K562 (cell line): Measurements from ENCODE around the gene COQ8B. TPM values are rescaled to one million over a fixed set of nuclear protein-coding genes. Genes with fewer than 3 reads are reported as not detected.

Source experiments
- ATAC-seq: fragments of 200-7000 bp; cut with Tn5 transposase; 3 replicates; pipeline ENCODE4 v1.9.1; 2020; ENCODE audit warnings: moderate library complexity
- BruUV-seq: library from RNA; stranded (reverse); fragments of 400-500 nt; replicated peaks from 2 replicates; lab custom pipeline; 2021; lab: Mats Ljungman, UMichigan
- CTCF ChIA-PET: fragments of 300-600 bp; formaldehyde crosslinking; extraction: SDS; loops from one replicate; lab custom pipeline; 2021; ENCODE audit warnings: low intra/inter-chr PET ratio; lab: Yijun Ruan, JAX
- POLR2A ChIA-PET: fragments of 300-600, 350-650 bp; sonication (Branson Sonifier 250); formaldehyde crosslinking; extraction: SDS; loops from one replicate; lab custom pipeline; 2021; ENCODE audit warnings: antibody characterized with exemption, inconsistent platforms; lab: Yijun Ruan, JAX
- DNase-seq, 4 experiments: peaks; one replicate each; pipeline versions ENCODE4 v3.0.0 to v3.0.0-alpha.2; 2011 to 2018; ENCODE audit warnings: low spot score in 3 of 4, mixed read lengths in 3 of 4; ENCODE audit errors: extremely low read depth in 1 of 4
- FAIRE-seq: peaks from 2 replicates; lab custom pipeline; 2011; peaks lifted over from hg19 to GRCh38; lab: Jason Lieb, UNC
- H2AFZ ChIP-seq: 2 replicates; pipeline ENCODE4 v1.6.0; 2011; ENCODE audit warnings: low read depth, low read length, control low read depth, inconsistent platforms
- H3K27ac ChIP-seq: fragments of 200-600 bp; 3 replicates; pipeline ENCODE4 v1.8.0; 2011; ENCODE audit warnings: low read depth, mild to moderate bottlenecking, control low read depth, inconsistent platforms, low read length, moderate library complexity, mixed read lengths; ENCODE audit errors: extremely low read depth
- H3K27me3 ChIP-seq, 2 experiments: fragments of 300-600 bp in 1 of 2; 2 replicates in 1 of 2; 3 replicates in 1 of 2; pipeline versions ENCODE4 v1.6.0 to v1.8.0; 2011; ENCODE audit warnings: inconsistent platforms in 2 of 2, low read length in 2 of 2, mild to moderate bottlenecking in 1 of 2, mixed read lengths in 1 of 2, moderate library complexity in 1 of 2; ENCODE audit not compliant: control insufficient read depth in 2 of 2, insufficient read depth in 2 of 2
- H3K36me3 ChIP-seq: fragments of 300-600 bp; 3 replicates; pipeline ENCODE4 v1.8.0; 2011; ENCODE audit warnings: mild to moderate bottlenecking, low read length, inconsistent platforms; ENCODE audit not compliant: control insufficient read depth, insufficient read depth
- H3K4me1 ChIP-seq, 2 experiments: fragments of 200-600 bp in 1 of 2; replicated peaks in 1 of 2; 2 replicates in 1 of 2; 3 replicates in 1 of 2; pipeline versions ENCODE4 v1.5.1 to v1.8.0; 2011; ENCODE audit warnings: inconsistent platforms in 2 of 2, low read length in 2 of 2, mild to moderate bottlenecking in 1 of 2, mixed read lengths in 1 of 2, moderate library complexity in 1 of 2; ENCODE audit not compliant: control insufficient read depth in 2 of 2, insufficient read depth in 2 of 2
- H3K4me2 ChIP-seq: 2 replicates; pipeline ENCODE4 v1.6.1; 2011; ENCODE audit warnings: low read length, control low read depth, inconsistent platforms, mixed read lengths; ENCODE audit not compliant: insufficient read depth
- H3K4me3 ChIP-seq: fragments of 200-600 bp; sonication (generic), shearing (Covaris generic); 2 replicates; pipeline ENCODE4 v1.5.1; 2016; ENCODE audit warnings: control low read depth, inconsistent platforms
- H3K79me2 ChIP-seq: fragments of 200-600 bp; 3 replicates; pipeline ENCODE4 v1.8.0; 2011; ENCODE audit warnings: low read length, inconsistent platforms; ENCODE audit not compliant: control insufficient read depth, insufficient read depth
- H3K9ac ChIP-seq, 2 experiments: 2 replicates each; pipeline versions ENCODE4 v1.6.0 to v1.6.1; 2011; ENCODE audit warnings: low read depth in 2 of 2, low read length in 2 of 2, control low read depth in 1 of 2, inconsistent platforms in 1 of 2, mild to moderate bottlenecking in 1 of 2, mixed read lengths in 1 of 2; ENCODE audit not compliant: insufficient read depth in 1 of 2
- H3K9me1 ChIP-seq: one replicate; pipeline ENCODE4 v1.6.0; 2011; ENCODE audit warnings: inconsistent platforms, mild to moderate bottlenecking, low read length, moderate library complexity; ENCODE audit not compliant: control insufficient read depth, insufficient read depth
- H3K9me3 ChIP-seq: replicated peaks from 2 replicates; pipeline ENCODE4 v1.5.1; 2011; ENCODE audit warnings: low read depth, low read length, inconsistent platforms; ENCODE audit not compliant: control insufficient read depth, insufficient read depth
- H4K20me1 ChIP-seq: replicated peaks from 2 replicates; pipeline ENCODE4 v1.6.1; 2011; ENCODE audit warnings: low read length, inconsistent platforms, mixed read lengths; ENCODE audit not compliant: control insufficient read depth, insufficient read depth
- BRD9 ChIP-seq: fragments of 450-650 bp; IDR thresholded peaks from 2 replicates; pipeline ENCODE4 v1.6.1; 2018; ENCODE audit warnings: low read depth; ENCODE audit not compliant: partially characterized antibody
- CTCF ChIP-seq, 3 experiments: IDR thresholded peaks in 2 of 3; conservative IDR thresholded peaks in 1 of 3; 2 replicates each; pipeline ENCODE4 v1.5.1; 2011 to 2012; ENCODE audit warnings: low read length in 3 of 3, mild to moderate bottlenecking in 3 of 3, control low read depth in 2 of 3, improper control_type of control experiment in 1 of 3, inconsistent platforms in 1 of 3, low read depth in 1 of 3, mixed read lengths in 1 of 3, moderate library complexity in 1 of 3; ENCODE audit not compliant: insufficient read depth in 2 of 3
- EP300 ChIP-seq: IDR thresholded peaks from 2 replicates; pipeline ENCODE4 v1.6.1; 2012; ENCODE audit warnings: low read length, improper control_type of control experiment
- FOSL1 ChIP-seq: fragments of 200-800 bp; sonication (Bioruptor generic); conservative IDR thresholded peaks from 2 replicates; pipeline ENCODE4 v1.6.1; 2016; ENCODE audit warnings: missing genetic modification characterization, missing compliant biosample characterization
- FOXJ2 ChIP-seq: fragments of 200-800 bp; sonication (Bioruptor generic); IDR thresholded peaks from 2 replicates; pipeline ENCODE4 v1.6.1; 2016; ENCODE audit warnings: missing genetic modification characterization, missing compliant biosample characterization
- HMG20B ChIP-seq: fragments of 250-450 bp; sonication (Bioruptor Pico); IDR thresholded peaks from 2 replicates; pipeline ENCODE4 v1.5.0; 2021; ENCODE audit warnings: mild to moderate bottlenecking
- HMGN3 ChIP-seq: IDR thresholded peaks from 2 replicates; pipeline ENCODE4 v1.6.1; 2011; ENCODE audit warnings: borderline replicate concordance, low read depth, mild to moderate bottlenecking, mixed read lengths, low read length; ENCODE audit not compliant: insufficient read length; ENCODE audit errors: extremely low read depth
- KDM4B ChIP-seq, 2 experiments: fragments of 450-650 bp in 1 of 2; sonication (generic) in 1 of 2; IDR thresholded peaks; 2 replicates each; pipeline ENCODE4 v1.6.1; 2016 to 2017; ENCODE audit warnings: borderline replicate concordance in 2 of 2, antibody characterized with exemption in 1 of 2, low read depth in 1 of 2, mild to moderate bottlenecking in 1 of 2
- MYBL2 ChIP-seq, 2 experiments: fragments of 450-650 bp in 1 of 2; sonication (generic) in 1 of 2; formaldehyde crosslinking in 1 of 2; IDR thresholded peaks; 2 replicates each; pipeline versions ENCODE4 v1.6.1 to v1.8.1; 2017 to 2022; ENCODE audit warnings: borderline replicate concordance in 1 of 2, inconsistent platforms in 1 of 2, low read depth in 1 of 2, mild to moderate bottlenecking in 1 of 2, missing genetic modification reagents in 1 of 2, moderate library complexity in 1 of 2
- MYC ChIP-seq, 2 experiments: fragments of 250-450 bp in 1 of 2; sonication (Bioruptor Pico) in 1 of 2; IDR thresholded peaks; 2 replicates each; pipeline versions ENCODE4 v1.5.1 to v1.6.1; 2012 to 2021; ENCODE audit warnings: low read depth in 2 of 2, borderline replicate concordance in 1 of 2, improper control_type of control experiment in 1 of 2, low read length in 1 of 2, mild to moderate bottlenecking in 1 of 2, moderate library complexity in 1 of 2
- NR1H2 ChIP-seq: sonication (generic); formaldehyde crosslinking; IDR thresholded peaks from 2 replicates; pipeline ENCODE4 v1.4.0; 2020; ENCODE audit warnings: mild to moderate bottlenecking, missing genetic modification reagents
- SMARCB1 ChIP-seq: IDR thresholded peaks from 2 replicates; pipeline ENCODE4 v1.6.1; 2011; ENCODE audit warnings: improper control_type of control experiment, low read depth; ENCODE audit not compliant: insufficient read length
- TFAM ChIP-seq: fragments of 250-450 bp; sonication (Bioruptor Pico); conservative IDR thresholded peaks from 2 replicates; pipeline ENCODE4 v1.5.0; 2021; ENCODE audit warnings: mild to moderate bottlenecking, moderate library complexity
- ZNF140 ChIP-seq: fragments of 250-450 bp; sonication (Bioruptor Pico); IDR thresholded peaks from 2 replicates; pipeline ENCODE4 v1.8.0; 2021; ENCODE audit warnings: moderate library complexity, mild to moderate bottlenecking, inconsistent platforms
- ZNF239 ChIP-seq: fragments of 250-450 bp; sonication (Bioruptor Pico); IDR thresholded peaks from 2 replicates; pipeline ENCODE4 v1.4.0; 2020; ENCODE audit warnings: mild to moderate bottlenecking
- ZNF274 ChIP-seq: IDR thresholded peaks from 2 replicates; pipeline ENCODE4 v1.6.1; 2011; ENCODE audit warnings: low read depth, mild to moderate bottlenecking, low read length, moderate library complexity, borderline replicate concordance
- ZNF408 ChIP-seq: fragments of 250-450 bp; sonication (Bioruptor Pico); IDR thresholded peaks from 2 replicates; pipeline ENCODE4 v1.4.0; 2020; ENCODE audit warnings: low read depth, mild to moderate bottlenecking, moderate library complexity
- ZNF589 ChIP-seq: fragments of 200-800 bp; sonication (Bioruptor generic); IDR thresholded peaks from 2 replicates; pipeline ENCODE4 v1.6.1; 2016; ENCODE audit warnings: low read depth, missing genetic modification characterization, missing compliant biosample characterization
- ZNF77 ChIP-seq: fragments of 250-450 bp; sonication (Bioruptor Pico); IDR thresholded peaks from 2 replicates; pipeline ENCODE4 v1.5.0; 2020
- ZNF780A ChIP-seq: fragments of 250-450 bp; sonication (Bioruptor Pico); IDR thresholded peaks from 2 replicates; pipeline ENCODE4 v1.5.0; 2021; ENCODE audit warnings: mild to moderate bottlenecking
- WGBS: fragments of 100-300 bp; shearing (Covaris generic); methylation state at CpG from one replicate; pipeline ENCODE4 v1.1.6; 2016; ENCODE audit warnings: low coverage, mixed read lengths; ENCODE audit not compliant: insufficient coverage; ENCODE audit errors: missing lambda C conversion rate; 5-methylcytosine and 5-hydroxymethylcytosine counted together
- in situ Hi-C: fragments of 300-500 bp; cut with MboI; formaldehyde crosslinking; loops from 4 replicates; pipeline ENCODE4 v1.15.0; 2018; ENCODE audit warnings: inconsistent platforms, mixed read lengths
- intact Hi-C: fragments of 100-400 bp; cut with micrococcal nuclease; formaldehyde crosslinking; loops from 2 replicates; pipeline ENCODE4 v1.14.2; 2022
- polyA plus RNA-seq, 8 experiments: library from polyadenylated mRNA; depleted of rRNA in 4 of 8; stranded (reverse) in 5 of 8; unstranded in 3 of 8; fragments of >200 nt; fragmentation: Nextera tagmentation in 2 of 8; fragmentation: Illumina TruSeq in 1 of 8; extraction: Ambion mirVana in 2 of 8; extraction: Trizol in 1 of 8; gene quantifications; 2 replicates each; pipeline versions ENCODE4 v1.2.1 to v1.2.3, GENCODE V29; 2011 to 2014; ENCODE audit warnings: inconsistent platforms in 1 of 8, missing spikeins in 1 of 8
- total RNA-seq, 7 experiments: library from RNA; depleted of rRNA in 6 of 7; stranded (reverse); fragments of >200 nt in 6 of 7; fragmentation: Illumina TruSeq in 2 of 7; extraction: Trizol in 2 of 7; gene quantifications; 2 replicates each; pipeline versions ENCODE4 v1.2.1 to v1.2.3, GENCODE V29; 2011 to 2021; ENCODE audit warnings: low replicate concordance in 1 of 7

Gene COQ8B
- total and polyA plus RNA-seq, 9 of the 15 experiments (the other 6 are each of a cell fraction or from before 2014, with no cell fraction given), result 0.41 to 32.3 (median 12.9) TPM

DNA sequence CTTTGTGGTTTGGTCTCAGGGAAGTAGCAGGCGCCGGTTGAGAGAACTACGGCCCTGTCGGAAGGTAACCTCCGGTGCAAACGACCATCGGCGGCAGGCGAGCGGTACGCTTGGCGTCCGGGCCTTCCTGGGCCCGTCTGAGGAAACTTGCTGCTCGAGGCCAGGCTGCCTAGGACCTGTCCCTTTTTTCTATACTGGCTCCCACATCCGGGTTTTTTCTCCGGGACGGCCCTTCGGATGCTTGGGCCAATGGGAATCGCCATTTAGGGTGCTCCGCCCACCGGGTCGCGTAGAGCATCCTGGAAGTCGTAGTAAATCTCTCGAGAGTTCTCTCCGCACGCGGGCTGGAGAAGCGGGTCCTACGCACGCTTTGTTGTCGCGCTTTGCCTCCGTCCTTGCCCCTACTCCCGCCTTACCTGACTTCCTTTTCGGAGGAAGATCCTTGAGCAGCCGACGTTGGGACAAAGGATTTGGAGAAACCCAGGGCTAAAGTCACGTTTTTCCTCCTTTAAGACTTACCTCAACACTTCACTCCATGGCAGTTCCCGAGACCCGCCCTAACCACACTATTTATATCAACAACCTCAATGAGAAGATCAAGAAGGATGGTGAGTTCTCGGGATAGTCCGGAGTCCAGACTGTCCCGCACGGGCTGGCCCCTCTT is 34.3 kb upstream of the COQ8B start, which contains the start of gene SNRPA:
Gene SNRPA (plus strand): TSS at position 330 of the 664 bp plus-strand sequence. CDS start 206 bp downstream, at position 536.
- H3K27ac ChIP-seq, result peak within 1 kb of the TSS; percentile 99
- no TSS peak for BruUV-seq
- FAIRE-seq (no peak), DNase-seq (peak; percentile 85 to 98 (median 90)), ATAC-seq (peak; percentile 84)
- H3K9me1 ChIP-seq, result peaks cover 3% of the 10 kb centered on the region
- peak within 1 kb of the TSS; percentile 90 for H2AFZ ChIP-seq
- H3K36me3 ChIP-seq, result peaks cover 40% of the 10 kb centered on the region
- H3K27me3 ChIP-seq, result no peaks in the 10 kb centered on the region
- H3K9me3 ChIP-seq, result no peaks in the 10 kb centered on the region
- H3K4me3 ChIP-seq, result peak within 1 kb of the TSS; percentile 59
- peak within 1 kb of the TSS; percentile 94 to 99 for H3K9ac ChIP-seq
- ChIA-PET CTCF (interaction anchor here (1.1 kb wide), 1 partner anchor 88 kb away, joined by 3 read pairs; no protein-coding TSS in a partner anchor), POLR2A (interaction anchor here (0.6 to 3.0 kb wide), 26 partner anchors 8 to 1116 kb away, joined by 3 to 25 read pairs (median 5); partner anchors contain the start of genes COQ8B, EGLN2, ITPKC and RAB4B)
- intact Hi-C loops (loop anchor here (2.0 kb wide), 2 partner anchors 34 to 48 kb away; partner anchors contain the start of genes COQ8B, EGLN2 and ITPKC), in situ Hi-C loops (no loop called here)
- peaks cover 75% of the 10 kb centered on the region for H3K79me2 ChIP-seq
- WGBS, result 0% methylated on average over 34 of the region's 46 CpGs
- peak within 1 kb of the TSS; percentile 100 for H3K4me2 ChIP-seq
- peaks cover 35 to 42% of the 10 kb centered on the region in 2 experiments for H3K4me1 ChIP-seq
- H4K20me1 ChIP-seq, result peaks cover 21% of the 10 kb centered on the region
- peak; percentile 33 for TF ChIP-seq BRD9
- no peak; the same call in 1 of the 2 replicates for TF ChIP-seq EP300
- TF ChIP-seq TFAM, result no peak
- TF ChIP-seq KDM4B (IDR thresholded peaks at IDR 0.05; ENCODE audit: borderline replicate concordance in 2 of 2, low read depth in 1 of 2), result no peak
- TF ChIP-seq ZNF589 (CRISPR knock-in tag), result no peak
- TF ChIP-seq MYC (IDR thresholded peaks at IDR 0.05; ENCODE audit: low read depth, low read length), result peak; percentile 93
- TF ChIP-seq MYC (CRISPR knock-in tag; IDR thresholded peaks at IDR 0.05; ENCODE audit: borderline replicate concordance, low read depth), result peak; percentile 56
- peak in 1 of 3 experiments; percentile 0; a peak in 1 of 6 replicates for TF ChIP-seq CTCF (IDR thresholded peaks at IDR 0.05 in 2 of 3, conservative IDR thresholded peaks at IDR 0.05 in 1 of 3; ENCODE audit: insufficient read depth in 2 of 3, low read depth in 1 of 3, low read length in 3 of 3)
- no peak for TF ChIP-seq ZNF140
- TF ChIP-seq SMARCB1, result no peak
- TF ChIP-seq ZNF239, result no peak
- TF ChIP-seq MYBL2 (IDR thresholded peaks at IDR 0.05; ENCODE audit: low read depth), result no peak
- no peak for TF ChIP-seq MYBL2 (CRISPR knock-in tag; IDR thresholded peaks at IDR 0.05; ENCODE audit: borderline replicate concordance)
- TF ChIP-seq NR1H2 (CRISPR knock-in tag), result no peak
- no peak for TF ChIP-seq FOSL1 (tag)
- no peak for TF ChIP-seq ZNF77 (CRISPR knock-in tag)
- TF ChIP-seq ZNF274, result no peak
- TF ChIP-seq HMG20B (CRISPR knock-in tag), result no peak
- no peak for TF ChIP-seq ZNF780A (CRISPR knock-in tag)
- TF ChIP-seq FOXJ2 (tag), result no peak
- TF ChIP-seq HMGN3, result peak; percentile 56
- TF ChIP-seq ZNF408 (CRISPR knock-in tag), result no peak
